ENCODE data around the gene CDK11B. TPM values are rescaled to one million over a fixed set of nuclear protein-coding genes. Genes with fewer than 3 reads are reported as not detected.
"Not testable (repeated sequence)": the region's sequence is repeated elsewhere in the genome, so short reads cannot be mapped to it uniquely, and the experiment has no call there.

CDK11B gene
- total and polyA plus RNA-seq, 2 donors, result 6.5 to 44.5 TPM

DNA sequence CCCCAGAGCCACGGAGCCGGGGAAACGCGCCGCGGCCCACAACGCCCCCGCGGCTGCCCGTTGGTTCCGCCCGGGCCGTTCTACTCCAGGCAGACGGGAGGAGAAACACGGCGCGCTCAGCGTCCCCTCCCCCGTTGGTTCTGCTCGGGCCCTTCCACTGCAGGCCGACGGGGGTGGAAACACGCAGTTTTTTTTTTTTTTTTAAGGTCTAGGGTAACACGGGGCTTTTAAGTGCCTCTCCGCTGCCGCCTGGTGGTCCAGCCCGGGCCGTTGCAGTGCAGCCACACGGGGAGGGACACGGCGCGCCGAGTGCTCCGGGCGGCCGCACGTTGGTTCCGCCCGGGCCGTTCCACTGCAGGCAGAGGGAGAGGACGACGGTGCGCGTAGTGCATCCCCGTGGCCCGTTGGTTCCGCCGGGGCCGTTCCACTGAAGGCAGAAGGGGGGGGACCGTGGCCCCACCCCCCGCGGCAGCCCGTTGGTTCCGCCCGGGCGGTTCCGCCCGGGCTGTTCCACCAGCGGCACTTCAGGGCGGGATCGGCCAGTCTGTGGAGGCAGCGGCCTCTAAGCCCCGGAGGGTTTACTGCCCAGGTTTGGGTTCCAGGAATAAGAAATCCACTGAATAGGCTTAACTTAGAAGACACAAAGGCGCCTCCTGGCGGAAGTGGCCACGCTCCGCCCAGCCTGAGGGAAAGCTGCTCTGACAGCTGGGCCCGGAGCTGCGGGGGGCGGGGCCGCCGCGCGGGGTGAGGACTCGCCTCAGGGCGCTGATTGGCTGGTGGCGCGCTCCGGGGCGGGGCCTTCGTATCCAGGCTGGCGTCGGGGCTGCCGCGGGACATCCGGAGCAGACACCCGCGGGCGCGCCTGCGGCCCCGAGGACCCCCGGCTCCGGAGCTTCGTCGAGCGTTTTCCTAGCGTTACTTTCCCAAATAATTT, 34.2 kb upstream of the CDK11B start, which contains the start of gene SLC35E2B:
TSS of gene SLC35E2B (minus strand) at position 82 of the 934 bp plus-strand sequence. CDS start 16,096 bp downstream, outside the sequence.
- Histone ChIP-seq H3K4me3 (ENCODE audit: low read depth, low read length) (peak within 1 kb of the TSS; percentile 49), H3K27ac (ENCODE audit: low read depth) (peak within 1 kb of the TSS; percentile 85)
- WGBS, result under 1% methylated on average over 23 of the region's 98 CpGs
- peak; percentile 57 for DNase-seq (ENCODE audit: extremely low spot score)
- H3K36me3 ChIP-seq (ENCODE audit: insufficient read depth); H3K4me1 ChIP-seq (ENCODE audit: insufficient read depth): not testable (repeated sequence)

DNA sequence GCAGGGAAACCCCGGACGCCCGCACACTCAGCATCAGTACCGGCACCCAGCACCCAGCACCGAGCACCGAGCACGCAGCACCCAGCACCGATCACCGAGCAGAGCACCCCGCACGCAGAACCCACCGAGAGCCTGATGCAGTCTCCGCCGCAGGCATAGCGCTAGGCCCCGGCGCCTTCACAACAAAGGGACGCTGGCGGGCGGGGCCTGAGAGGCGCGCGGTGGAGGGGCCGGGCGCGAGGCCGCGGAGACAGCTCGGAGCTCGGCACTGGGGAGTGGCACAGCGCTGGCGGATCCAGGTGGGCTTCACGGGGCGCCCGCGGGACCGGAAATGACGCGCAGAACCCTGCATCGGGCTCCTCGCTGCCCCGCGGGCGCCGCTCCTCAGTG, 33.5 kb upstream of the CDK11B start:
- DNase-seq (ENCODE audit: extremely low spot score); H3K36me3 ChIP-seq (ENCODE audit: insufficient read depth); H3K4me1 ChIP-seq (ENCODE audit: insufficient read depth): not testable (repeated sequence)
- WGBS, result 1% methylated on average over 29 of the region's 45 CpGs
- Histone ChIP-seq H3K27ac (ENCODE audit: low read depth) (peak overlapping the region; percentile 85), H3K4me3 (ENCODE audit: low read depth, low read length) (peak overlapping the region; percentile 49)

DNA sequence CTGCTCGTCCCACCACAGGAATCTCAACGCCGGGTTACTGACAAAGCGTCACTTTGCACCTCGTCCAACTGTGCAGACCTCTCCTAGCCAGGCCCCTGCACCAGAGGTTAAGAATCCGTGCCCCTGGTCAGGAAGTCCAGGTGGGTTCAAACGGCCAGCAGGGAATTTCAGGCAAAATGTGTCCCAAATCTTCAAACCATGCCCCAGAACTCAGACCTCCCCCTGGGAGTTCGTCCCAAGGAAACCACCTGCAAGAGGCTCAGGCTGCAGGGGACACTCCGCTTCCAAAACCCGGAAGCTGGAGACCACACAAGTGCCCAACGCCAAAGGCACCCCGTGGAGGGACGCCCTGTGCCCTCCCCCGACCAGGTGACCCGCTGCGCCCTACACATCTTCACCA, 32.6 kb upstream of the CDK11B start:
- not testable (repeated sequence) for DNase-seq (ENCODE audit: extremely low spot score); H3K4me1 ChIP-seq (ENCODE audit: insufficient read depth); H3K36me3 ChIP-seq (ENCODE audit: insufficient read depth); H3K27ac ChIP-seq (ENCODE audit: low read depth); H3K4me3 ChIP-seq (ENCODE audit: low read depth, low read length)
- 10% methylated on average over 3 of the region's 16 CpGs for WGBS

DNA sequence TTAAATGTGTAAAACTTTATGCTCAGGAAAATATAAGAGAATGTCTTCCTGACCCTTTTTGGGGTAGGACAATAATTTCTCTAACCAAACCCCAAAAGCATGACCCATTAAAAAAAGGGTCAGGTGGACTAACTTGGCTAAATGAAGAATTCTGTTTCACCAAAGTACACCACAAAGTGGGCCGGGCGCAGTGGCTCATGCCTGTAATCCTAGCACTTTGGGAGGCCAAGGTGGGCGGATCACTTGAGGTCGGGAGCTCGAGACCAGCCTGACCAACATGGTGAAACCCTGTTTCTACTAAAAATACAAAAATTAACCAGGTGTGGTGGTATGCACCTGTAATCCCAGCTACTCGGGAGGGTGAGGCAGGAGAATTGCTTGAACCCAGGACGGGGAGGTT, 30.7 kb upstream of the CDK11B start:
- H3K27ac ChIP-seq (ENCODE audit: low read depth); DNase-seq (ENCODE audit: extremely low spot score); H3K36me3 ChIP-seq (ENCODE audit: insufficient read depth); H3K4me1 ChIP-seq (ENCODE audit: insufficient read depth); H3K4me3 ChIP-seq (ENCODE audit: low read depth, low read length): not testable (repeated sequence)
- 91% methylated on average over 7 of the region's 7 CpGs for WGBS

DNA sequence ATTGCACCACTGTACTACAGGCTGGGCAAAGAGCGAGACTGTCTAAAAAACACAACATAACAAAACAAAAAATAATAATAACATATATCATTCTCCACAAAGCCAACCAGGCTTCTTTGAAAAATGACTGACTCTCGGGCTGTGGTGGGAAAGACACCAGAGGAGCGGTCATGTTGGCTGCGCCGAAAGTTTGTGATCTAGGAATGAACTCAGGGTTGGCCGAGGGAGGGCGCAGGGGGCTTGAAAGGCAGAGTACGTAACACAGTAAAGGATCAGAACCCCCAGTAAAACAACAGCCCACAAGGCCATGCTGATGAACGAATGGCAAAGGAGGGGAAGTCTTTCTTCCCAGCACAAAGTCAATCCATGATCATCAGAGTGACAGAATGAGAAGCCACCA, 29.0 kb upstream of the CDK11B start:
- no peak overlapping the region for H3K4me3 ChIP-seq (ENCODE audit: low read depth, low read length)
- no peaks in the 10 kb centered on the region for H3K4me1 ChIP-seq (ENCODE audit: insufficient read depth)
- WGBS, result 85% methylated on average over 9 of the region's 9 CpGs
- no peak for DNase-seq (ENCODE audit: extremely low spot score)
- no peak overlapping the region for H3K27ac ChIP-seq (ENCODE audit: low read depth)
- H3K36me3 ChIP-seq (ENCODE audit: insufficient read depth), result no peaks in the 10 kb centered on the region

DNA sequence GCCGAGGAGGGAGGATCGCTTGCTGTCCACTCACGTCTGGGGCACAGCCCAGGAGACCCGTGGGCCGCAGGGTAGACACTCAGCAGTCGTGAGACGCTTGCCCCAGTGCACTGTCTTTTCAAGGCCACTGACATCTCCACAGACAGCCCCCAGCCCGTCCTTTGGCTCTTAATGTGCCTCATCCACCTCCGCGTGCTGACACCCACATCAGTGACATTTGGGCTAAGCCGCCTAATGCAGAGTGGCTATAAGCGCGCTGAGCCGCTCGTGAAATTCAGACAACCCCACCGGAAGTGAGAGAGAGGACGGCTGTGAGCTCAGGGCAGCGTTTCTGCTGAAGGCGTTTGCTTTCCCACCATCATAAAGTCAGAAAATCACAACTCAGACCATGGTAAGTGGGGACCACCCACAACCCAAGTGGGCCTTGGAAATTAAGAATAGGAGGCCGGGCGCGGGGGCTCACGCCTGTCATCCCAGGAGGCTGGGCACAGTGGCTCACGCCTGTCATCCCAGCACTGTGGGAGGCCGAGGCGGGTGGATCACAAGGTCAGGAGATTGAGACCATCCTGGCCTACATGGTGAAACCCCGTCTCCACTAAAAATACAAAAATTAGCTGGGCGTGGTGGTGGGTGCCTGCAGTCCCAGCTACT, 25.4 kb upstream of the CDK11B start:
- WGBS, result 86% methylated on average over 28 of the region's 28 CpGs
- no peaks in the 10 kb centered on the region for H3K4me1 ChIP-seq (ENCODE audit: insufficient read depth)
- DNase-seq (ENCODE audit: extremely low spot score), result no peak
- H3K4me3 ChIP-seq (ENCODE audit: low read depth, low read length), result no peak overlapping the region
- no peaks in the 10 kb centered on the region for H3K36me3 ChIP-seq (ENCODE audit: insufficient read depth)
- H3K27ac ChIP-seq (ENCODE audit: low read depth), result no peak overlapping the region

DNA sequence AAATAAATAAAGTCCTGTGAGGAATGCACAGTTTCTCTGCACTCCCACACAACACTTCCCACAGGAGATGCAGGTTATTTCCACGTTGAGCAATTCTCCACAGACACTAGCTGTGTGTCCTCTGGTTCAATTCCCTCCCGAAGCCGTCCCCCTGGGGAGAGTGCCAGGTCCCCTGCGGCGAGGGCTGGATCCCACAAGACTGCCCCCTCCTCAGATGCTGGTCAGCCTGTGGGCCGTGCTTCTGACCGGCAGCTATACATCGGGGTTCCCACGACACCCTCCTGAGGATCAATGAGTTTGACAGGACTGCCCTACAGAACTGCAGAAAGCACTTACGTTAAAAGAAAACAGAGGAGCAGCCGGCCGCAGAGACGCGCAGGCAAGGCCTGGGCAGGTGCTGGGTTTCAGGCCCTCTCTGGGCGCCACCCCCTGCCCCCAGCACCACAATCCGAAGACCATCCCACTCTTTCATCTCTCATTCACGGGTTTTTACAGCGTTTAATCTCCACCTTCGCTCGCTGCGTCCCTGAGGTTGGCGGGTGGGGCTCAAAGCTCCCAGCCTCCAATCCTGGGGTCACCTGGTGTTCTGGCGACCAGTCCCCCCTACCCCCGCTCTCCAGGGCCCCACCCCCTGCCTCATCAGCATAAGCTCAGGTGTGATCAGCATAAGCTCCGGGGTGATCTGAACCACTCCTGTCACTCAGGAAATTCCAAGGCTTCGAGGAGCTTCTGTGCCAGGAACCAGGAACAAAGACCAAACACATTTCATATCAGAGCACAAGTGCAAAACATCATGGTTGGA, 24.5 kb upstream of the CDK11B start:
- Histone ChIP-seq H3K4me1 (ENCODE audit: insufficient read depth) (no peaks in the 10 kb centered on the region), H3K4me3 (ENCODE audit: low read depth, low read length) (no peak overlapping the region), H3K27ac (ENCODE audit: low read depth) (no peak overlapping the region), H3K36me3 (ENCODE audit: insufficient read depth) (no peaks in the 10 kb centered on the region)
- WGBS, result 67% methylated on average over 26 of the region's 26 CpGs
- DNase-seq (ENCODE audit: extremely low spot score), result no peak

DNA sequence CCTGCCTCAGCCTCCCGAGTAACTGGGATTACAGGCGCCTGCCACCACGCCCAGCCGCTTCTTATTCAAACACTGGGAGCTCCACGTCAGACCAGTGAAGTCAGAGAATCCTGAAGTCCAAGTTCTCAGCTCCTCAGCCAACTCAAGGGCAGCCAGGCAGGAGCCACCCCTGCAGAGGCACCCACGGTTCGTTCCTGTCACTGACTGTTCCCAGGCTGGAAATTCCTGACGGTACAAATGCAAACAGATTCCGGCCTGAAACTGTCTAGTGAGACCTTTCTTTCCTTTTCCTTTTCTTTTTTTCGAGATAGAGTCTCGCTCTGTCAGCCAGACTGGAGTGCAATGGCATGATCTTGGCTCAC, 22.1 kb upstream of the CDK11B start:
- DNase-seq (ENCODE audit: extremely low spot score), result no peak
- no peaks in the 10 kb centered on the region for H3K4me1 ChIP-seq (ENCODE audit: insufficient read depth)
- no peak overlapping the region for H3K4me3 ChIP-seq (ENCODE audit: low read depth, low read length)
- WGBS, result 74% methylated on average over 11 of the region's 11 CpGs
- no peak overlapping the region for H3K27ac ChIP-seq (ENCODE audit: low read depth)
- no peaks in the 10 kb centered on the region for H3K36me3 ChIP-seq (ENCODE audit: insufficient read depth)

DNA sequence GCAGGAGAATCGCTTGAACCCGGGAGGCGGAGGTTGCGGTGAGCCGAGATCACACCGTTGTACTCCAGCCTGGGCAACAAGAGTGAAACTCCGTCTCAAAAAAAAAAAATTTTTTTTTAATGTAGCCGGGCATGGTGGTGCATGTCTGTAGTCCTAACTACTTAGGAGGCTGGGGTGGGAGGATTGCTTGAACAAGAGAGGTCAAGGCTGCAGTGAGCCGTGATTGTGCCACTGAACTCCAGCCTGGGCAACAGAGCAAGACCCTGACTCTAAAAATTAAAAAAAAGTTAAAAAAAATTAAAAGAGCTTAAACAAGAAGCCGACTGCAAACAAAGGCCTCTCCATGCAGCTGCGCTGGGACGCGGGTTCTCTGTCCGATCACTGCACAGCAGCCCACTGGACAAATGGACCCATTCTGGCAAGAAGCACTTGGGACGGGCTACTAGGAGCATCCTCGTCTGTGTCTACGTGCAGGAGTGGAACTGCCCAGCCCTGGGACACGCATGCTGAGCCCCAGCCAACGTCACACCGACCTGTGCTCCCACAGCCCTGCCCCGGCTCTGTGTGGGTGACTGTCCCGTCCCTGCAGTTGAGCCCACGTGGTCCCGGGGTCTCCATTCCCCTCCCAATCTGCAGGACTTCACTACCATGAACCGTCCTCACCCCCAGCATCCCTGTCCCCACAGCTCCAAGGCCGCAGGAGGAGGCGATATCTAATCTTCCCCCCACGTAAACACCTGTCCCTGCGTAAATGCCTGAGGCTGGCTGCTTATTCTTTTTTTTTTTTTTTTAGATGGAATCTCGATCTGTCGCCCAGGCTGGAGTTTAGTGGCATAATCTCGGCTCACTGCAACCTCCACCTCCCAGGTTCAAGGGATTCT, 21.5 kb upstream of the CDK11B start:
- no peaks in the 10 kb centered on the region for H3K36me3 ChIP-seq (ENCODE audit: insufficient read depth)
- 91% methylated on average over 32 of the region's 32 CpGs for WGBS
- H3K27ac ChIP-seq (ENCODE audit: low read depth), result no peak overlapping the region
- no peak overlapping the region for H3K4me3 ChIP-seq (ENCODE audit: low read depth, low read length)
- H3K4me1 ChIP-seq (ENCODE audit: insufficient read depth), result no peaks in the 10 kb centered on the region
- DNase-seq (ENCODE audit: extremely low spot score), result no peak

DNA sequence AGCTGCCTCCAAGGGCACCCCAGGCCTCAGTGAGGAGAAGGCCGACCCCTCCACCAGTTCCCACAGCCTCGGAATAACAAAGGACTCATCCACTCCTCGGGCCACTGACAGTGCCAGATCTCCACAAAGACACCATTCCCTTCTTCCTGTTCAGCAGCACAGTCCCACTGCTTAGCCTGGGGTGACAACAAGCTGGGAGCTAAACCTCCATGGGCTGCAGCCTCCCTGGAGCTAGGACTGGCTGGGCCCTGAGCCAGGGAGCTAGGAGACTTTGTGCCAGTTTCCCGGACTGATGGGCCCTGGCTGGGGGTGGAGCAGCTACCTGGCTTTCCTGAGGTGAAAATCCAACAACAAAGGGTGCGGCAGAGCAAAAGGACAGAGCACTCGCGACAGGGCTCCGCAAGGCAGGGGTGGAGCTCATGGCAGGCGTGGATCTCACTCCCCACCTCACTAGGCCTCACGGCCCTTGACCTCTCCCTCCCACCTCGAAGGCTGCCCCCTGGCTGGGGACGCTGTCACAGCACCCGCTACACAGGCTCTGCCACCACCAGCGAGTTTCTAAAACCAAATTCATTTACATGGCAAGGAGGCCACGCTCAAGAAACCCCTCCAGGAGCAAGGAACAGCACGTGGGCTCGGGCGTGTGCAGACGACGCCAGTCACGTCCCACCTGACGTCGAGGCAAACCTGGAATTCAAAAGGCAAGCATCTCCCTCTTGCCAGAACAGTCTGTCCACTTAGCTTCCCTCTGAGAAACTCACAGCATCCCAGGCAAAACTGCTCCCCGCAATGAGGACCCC, 20.0 kb upstream of the CDK11B start:
- Histone ChIP-seq H3K27ac (ENCODE audit: low read depth) (no peak overlapping the region), H3K4me1 (ENCODE audit: insufficient read depth) (no peaks in the 10 kb centered on the region), H3K36me3 (ENCODE audit: insufficient read depth) (no peaks in the 10 kb centered on the region), H3K4me3 (ENCODE audit: low read depth, low read length) (no peak overlapping the region)
- 72% methylated on average over 24 of the region's 24 CpGs for WGBS
- no peak for DNase-seq (ENCODE audit: extremely low spot score)

DNA sequence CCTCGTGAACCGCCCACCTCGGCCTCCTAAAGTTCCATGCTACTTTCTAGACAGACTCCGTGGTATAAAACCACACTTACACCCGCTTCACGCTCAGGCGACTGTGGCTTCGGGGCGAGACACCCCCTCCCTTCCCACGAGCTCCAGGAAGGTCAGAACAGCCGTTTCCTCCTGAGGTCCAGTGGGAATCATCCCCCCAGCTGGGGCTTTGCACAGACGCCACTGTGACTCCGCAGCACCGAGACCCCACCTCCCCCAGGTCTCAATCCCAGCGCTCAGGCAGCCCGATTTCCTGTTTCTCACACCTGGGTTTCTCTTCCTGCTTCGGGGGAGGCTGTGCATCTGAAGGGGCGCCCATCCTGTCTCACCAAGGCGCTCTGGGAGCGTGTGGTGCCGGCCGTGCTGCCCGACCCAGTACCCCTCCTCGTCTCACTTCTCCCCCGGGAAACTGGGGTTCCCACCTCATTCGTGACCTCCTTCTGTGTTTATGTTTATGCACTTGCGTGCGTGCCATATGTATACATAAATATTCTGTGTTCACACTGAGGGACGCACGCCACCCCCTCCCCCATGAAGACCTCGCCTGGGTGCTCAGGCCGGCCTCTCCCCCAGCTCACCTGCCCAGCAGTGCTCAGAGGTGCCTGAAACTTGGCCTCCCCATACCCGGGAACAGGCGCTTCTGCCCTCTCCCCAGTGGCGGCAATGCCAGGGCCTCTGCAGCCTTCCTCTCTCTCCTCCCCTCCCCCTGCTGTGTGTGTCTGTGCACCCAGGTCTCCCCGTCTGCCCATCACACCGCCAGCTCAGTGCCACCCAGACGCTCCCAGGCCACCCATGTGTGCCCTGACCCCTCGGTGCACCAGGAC, 19.1 kb upstream of the CDK11B start:
- no peak for DNase-seq (ENCODE audit: extremely low spot score)
- Histone ChIP-seq H3K27ac (ENCODE audit: low read depth) (no peak overlapping the region), H3K4me1 (ENCODE audit: insufficient read depth) (no peaks in the 10 kb centered on the region), H3K4me3 (ENCODE audit: low read depth, low read length) (no peak overlapping the region), H3K36me3 (ENCODE audit: insufficient read depth) (no peaks in the 10 kb centered on the region)
- WGBS, result 82% methylated on average over 39 of the region's 39 CpGs

DNA sequence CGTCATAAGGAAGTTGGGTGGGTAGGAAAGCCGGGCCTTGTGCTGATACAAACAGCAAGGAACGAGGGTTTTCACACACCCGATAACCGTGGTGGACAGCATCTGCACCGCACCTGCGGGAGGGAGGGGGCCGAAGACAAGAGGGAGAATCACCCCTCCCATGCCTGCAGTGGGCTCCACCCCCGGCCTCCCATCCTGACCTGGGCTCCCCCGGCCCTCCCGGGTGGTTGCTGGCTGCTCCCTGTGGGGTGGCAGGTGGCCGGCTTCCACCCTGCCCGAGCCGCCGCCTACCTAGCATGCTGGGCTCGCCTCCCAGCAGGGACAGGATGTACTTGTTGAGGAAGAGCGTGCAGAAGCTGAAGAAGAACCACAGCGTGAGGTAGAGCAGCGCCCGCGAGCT, 17.3 kb upstream of the CDK11B start:
- WGBS, result 75% methylated on average over 6 of the region's 21 CpGs
- not testable (repeated sequence) for DNase-seq (ENCODE audit: extremely low spot score)

More for the DNA sequence above, 17.3 kb upstream of the CDK11B start:
- not testable (repeated sequence) for H3K27ac ChIP-seq (ENCODE audit: low read depth); H3K36me3 ChIP-seq (ENCODE audit: insufficient read depth); H3K4me3 ChIP-seq (ENCODE audit: low read depth, low read length); H3K4me1 ChIP-seq (ENCODE audit: insufficient read depth)
